ENCODE data around the gene TMEM245. TPM values are rescaled to one million over a fixed set of nuclear protein-coding genes. Genes with fewer than 3 reads are reported as not detected.

The TMEM245 gene
- total and polyA plus RNA-seq, 2 of the 13 experiments (the other 11 are each of a cell fraction or from before 2014, with no cell fraction given): 53.5 to 55.4 TPM

GRCh38 chr9:109012009-109012875 lies 107.5 kb downstream of the TMEM245 start (continued):
- TF ChIP-seq MAFK (conservative IDR thresholded peaks at IDR 0.05 in 1 of 2, IDR thresholded peaks at IDR 0.05 in 1 of 2; ENCODE audit: low read length in 2 of 2) (no peak), SRSF9 (IDR thresholded peaks at IDR 0.05; ENCODE audit: borderline replicate concordance, insufficient read depth, low read depth, low read length, poor library complexity, severe bottlenecking) (no peak), ZNF274 (CRISPR knock-in tag; IDR thresholded peaks at IDR 0.05) (0 out of 2 replicates have a peak, but pooled peaks have one; percentile 13), ZNF34 (CRISPR knock-in tag; IDR thresholded peaks at IDR 0.05; ENCODE audit: borderline replicate concordance) (no peak), ZFAT (CRISPR knock-in tag; conservative IDR thresholded peaks at IDR 0.05) (no peak), SMAD9 (CRISPR knock-in tag; IDR thresholded peaks at IDR 0.05) (no peak), ZNF382 (CRISPR knock-in tag; IDR thresholded peaks at IDR 0.05; ENCODE audit: borderline replicate concordance) (no peak), GTF2F1 (IDR thresholded peaks at IDR 0.05; ENCODE audit: low read length) (no peak), RNF219 (CRISPR knock-in tag; IDR thresholded peaks at IDR 0.05) (no peak), RERE (CRISPR knock-in tag; IDR thresholded peaks at IDR 0.05; ENCODE audit: low read depth) (no peak), NR2F2 (IDR thresholded peaks at IDR 0.05; ENCODE audit: borderline replicate concordance, low read depth) (no peak), ZNF747 (CRISPR knock-in tag; IDR thresholded peaks at IDR 0.05; ENCODE audit: borderline replicate concordance) (no peak), ATRX (CRISPR knock-in tag; IDR thresholded peaks at IDR 0.05; ENCODE audit: borderline replicate concordance) (no peak), AHR (CRISPR knock-in tag; IDR thresholded peaks at IDR 0.05) (no peak), MAX (IDR thresholded peaks at IDR 0.05) (peak; percentile 17; the same call in 1 of the 2 replicates), ZNF205 (CRISPR knock-in tag; IDR thresholded peaks at IDR 0.05) (no peak), ZNF138 (CRISPR knock-in tag; IDR thresholded peaks at IDR 0.05; ENCODE audit: low read depth) (no peak), ZNF431 (CRISPR knock-in tag; IDR thresholded peaks at IDR 0.05; ENCODE audit: borderline replicate concordance, low read depth) (no peak)

Measured in HepG2 (cell line).